Kidney (tissue), 14 donors: Measurements from ENCODE around the gene STXBP6. TPM values are rescaled to one million over a fixed set of nuclear protein-coding genes. Genes with fewer than 3 reads are reported as not detected.

Experiments
- DNase-seq, 5 donors: peaks; one replicate each; pipeline ENCODE4 v3.0.0-alpha.2; 2013 to 2020
- FAIRE-seq: peaks from 2 replicates; lab custom pipeline; 2012; peaks lifted over from hg19 to GRCh38; lab: Jason Lieb, UNC
- H3K27ac ChIP-seq, 2 donors: one replicate each; pipeline ENCODE4 v1.7.0; 2013; ENCODE audit warnings: low read depth in 2 of 2, low read length in 2 of 2, inconsistent platforms in 1 of 2
- H3K27me3 ChIP-seq: one replicate; pipeline ENCODE4 v1.7.1; 2013; ENCODE audit warnings: low read length, inconsistent platforms; ENCODE audit not compliant: control insufficient read depth, insufficient read depth
- H3K36me3 ChIP-seq, 3 donors: one replicate each; pipeline versions ENCODE4 v1.7.0 to v1.7.1; 2013; ENCODE audit warnings: low read length in 3 of 3, control low read depth in 1 of 3, inconsistent platforms in 1 of 3; ENCODE audit not compliant: insufficient read depth in 3 of 3, control insufficient read depth in 2 of 3
- H3K4me1 ChIP-seq, 3 donors: one replicate each; pipeline versions ENCODE4 v1.7.0 to v1.7.1; 2013; ENCODE audit warnings: low read length in 3 of 3, inconsistent platforms in 1 of 3, low read depth in 1 of 3; ENCODE audit not compliant: control insufficient read depth in 2 of 3, insufficient read depth in 2 of 3
- H3K4me3 ChIP-seq, 3 donors: one replicate each; pipeline versions ENCODE4 v1.7.0 to v1.8.1; 2013; ENCODE audit warnings: low read length in 3 of 3, control low read depth in 1 of 3, inconsistent platforms in 1 of 3
- H3K9ac ChIP-seq, 3 donors: one replicate each; pipeline versions ENCODE4 v1.7.0 to v1.7.1; 2013; ENCODE audit warnings: low read length in 3 of 3, control low read depth in 1 of 3, inconsistent platforms in 1 of 3
- H3K9me3 ChIP-seq, 3 donors: one replicate each; pipeline versions ENCODE4 v1.7.0 to v1.7.1; 2013; ENCODE audit warnings: low read length in 3 of 3, control low read depth in 1 of 3, inconsistent platforms in 1 of 3; ENCODE audit not compliant: control insufficient read depth in 2 of 3, insufficient read depth in 1 of 3
- CTCF ChIP-seq: IDR thresholded peaks from 3 replicates; pipeline ENCODE4 v1.5.1; 2012; ENCODE audit warnings: mild to moderate bottlenecking, moderate library complexity, borderline replicate concordance; ENCODE audit not compliant: insufficient read depth; ENCODE audit errors: extremely low read depth
- intact Hi-C: fragments of 100-400 bp; cut with DNase I; formaldehyde crosslinking; loops from one replicate; pipeline ENCODE4 v1.11.1; 2022
- polyA plus RNA-seq: library from polyadenylated mRNA; stranded (reverse); fragments of 350-450 nt; fragmentation: Illumina TruSeq; extraction: RNeasy Lipid Tissue Mini Kit (QIAGEN cat#74804); gene quantifications from one replicate; pipeline ENCODE4 v1.2.3, GENCODE V29; 2014; ENCODE audit warnings: low read depth, low replicate concordance; ENCODE audit not compliant: insufficient read depth
- total RNA-seq: library from RNA; stranded (reverse); fragmentation: NEBNext Ultra II Directional; extraction: Animal tissue kit (Norgen Biotek cat#: 25700); gene quantifications from one replicate; pipeline ENCODE4 v1.2.1, GENCODE V29; 2021
- donor health status: control.
- donor health status: control.
- donor health status: control.
- donor health status: control.
- donor health status: control.
- donor health status: DM: yes; HTN: yes; CAD: no.
- donor health status: Normal renal cell carcinoma (clear cell type).

Gene STXBP6
- total and polyA plus RNA-seq, 2 donors from 2014 or later = 2.8 to 3.9 TPM

DNA sequence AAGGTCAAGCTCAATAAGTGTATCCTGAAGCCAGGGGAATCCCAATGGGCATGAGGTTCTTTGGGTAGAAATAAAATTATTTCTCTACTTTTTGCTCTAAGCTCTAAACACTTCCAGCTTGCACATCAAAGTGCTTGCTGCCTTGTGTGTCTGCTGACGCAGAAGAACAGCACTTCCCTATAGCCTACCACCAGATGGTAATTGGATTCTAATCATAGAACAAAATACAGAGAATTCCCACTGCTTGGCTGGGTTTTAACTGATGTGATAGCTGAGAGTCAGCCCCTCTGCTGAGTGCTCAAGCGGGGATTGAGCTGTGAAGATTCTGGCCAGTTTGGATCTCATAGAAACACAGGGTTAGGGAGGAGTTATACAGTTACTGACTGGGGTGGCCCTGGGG is 283.5 kb downstream of the STXBP6 start:
- no peaks in the 10 kb centered on the region for H3K36me3 ChIP-seq

DNA sequence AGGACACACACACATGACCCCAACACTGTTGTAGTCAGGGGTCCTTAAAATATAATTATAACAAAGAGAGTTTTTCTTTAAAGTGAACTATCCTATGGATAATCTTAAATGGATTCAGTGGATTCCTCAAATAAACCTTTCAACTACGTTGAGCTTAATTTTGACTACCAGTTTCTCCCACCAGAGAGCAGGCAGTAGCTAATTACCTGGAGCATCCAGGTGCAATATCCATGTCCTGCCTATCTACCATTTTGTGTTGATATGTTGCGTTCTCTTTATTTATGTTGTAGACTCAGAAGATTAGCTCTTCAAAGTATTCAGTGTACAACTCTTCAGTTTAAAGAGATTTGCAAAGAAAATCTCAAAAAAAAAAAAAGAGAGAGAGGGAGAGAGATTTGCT is 288.8 kb downstream of the STXBP6 start:
- Histone ChIP-seq H3K9me3 (no peaks in the 10 kb centered on the region), H3K27me3 (no peaks in the 10 kb centered on the region), H3K36me3 (no peaks in the 10 kb centered on the region), H3K27ac (no peak overlapping the region), H3K4me3 (no peak overlapping the region), H3K9ac (no peak overlapping the region), H3K4me1 (no peaks in the 10 kb centered on the region)
- FAIRE-seq (no peak), DNase-seq (no peak)
- TF ChIP-seq CTCF = no peak
- intact Hi-C loops = no loop called here

More for the DNA sequence above, 283.5 kb downstream of the STXBP6 start:
- Histone ChIP-seq H3K9ac (no peak overlapping the region), H3K4me3 (no peak overlapping the region), H3K27ac (no peak overlapping the region), H3K4me1 (no peaks in the 10 kb centered on the region), H3K27me3 (no peaks in the 10 kb centered on the region), H3K9me3 (no peaks in the 10 kb centered on the region)
- DNase-seq = no peak
- no peak for FAIRE-seq
- intact Hi-C loops = no loop called here
- no peak for TF ChIP-seq CTCF
